HCT116 (cell line): ENCODE data around the gene TRPM1. TPM values are rescaled to one million over a fixed set of nuclear protein-coding genes. Genes with fewer than 3 reads are reported as not detected.

Experiments
- ATAC-seq: fragments of 200-7000 bp; cut with Tn5 transposase; 2 replicates; pipeline ENCODE4 v1.9.1; 2020; ENCODE audit warnings: mild to moderate bottlenecking, moderate library complexity
- BruUV-seq: library from RNA; stranded (reverse); fragments of 400-500 nt; replicated peaks from 2 replicates; lab custom pipeline; 2021; lab: Mats Ljungman, UMichigan
- CTCF ChIA-PET: fragments of 300-600 bp; sonication (Branson Sonifier 250); formaldehyde crosslinking; loops from one replicate; lab custom pipeline; 2021; ENCODE audit warnings: antibody characterized with exemption; lab: Charles Lee
- POLR2A ChIA-PET: fragments of 300-600, 350-600 bp; sonication (Branson Sonifier 250); formaldehyde crosslinking; loops from one replicate; lab custom pipeline; 2021; ENCODE audit warnings: antibody characterized with exemption; lab: Charles Lee
- RAD21 ChIA-PET, 2 experiments: fragments of 300-600 bp; sonication (Branson Sonifier 250); formaldehyde crosslinking; loops; one replicate each; lab custom pipeline; 2023; ENCODE audit warnings: low total read pairs in 2 of 2; ENCODE audit not compliant: uncharacterized antibody in 2 of 2, unreplicated experiment in 2 of 2, low non-redundant PET in 1 of 2; lab: Charles Lee
- DNase-seq: peaks from one replicate; pipeline ENCODE4 v3.0.0-alpha.2; 2010; ENCODE audit warnings: low read depth, low spot score
- H2AFZ ChIP-seq: fragments of 200-600 bp; shearing (Covaris generic), sonication (generic); 2 replicates; pipeline ENCODE4 v1.6.1; 2017; ENCODE audit warnings: low read depth, mixed run types, mixed read lengths, antibody characterized with exemption, low read length; ENCODE audit not compliant: poor library complexity, severe bottlenecking
- H3K27ac ChIP-seq: 2 replicates; pipeline ENCODE4 v1.5.1; 2012; ENCODE audit warnings: low read depth, low read length
- H3K27me3 ChIP-seq: fragments of 200-600 bp; sonication (generic); 2 replicates; pipeline ENCODE4 v1.6.1; 2016; ENCODE audit warnings: mixed run types, low read length, mixed read lengths; ENCODE audit not compliant: insufficient read depth
- H3K36me3 ChIP-seq, 2 experiments: fragments of 200-500 bp in 1 of 2; fragments of 200-600 bp in 1 of 2; sonication (Bioruptor generic) in 1 of 2; sonication (generic) in 1 of 2; 2 replicates each; pipeline versions ENCODE4 v1.5.1 to v1.6.1; 2014 to 2016; ENCODE audit warnings: low read length in 2 of 2, inconsistent platforms in 1 of 2, mixed read lengths in 1 of 2, mixed run types in 1 of 2; ENCODE audit not compliant: insufficient read depth in 2 of 2, control insufficient read depth in 1 of 2
- H3K4me1 ChIP-seq, 2 experiments: fragments of 200-600 bp in 1 of 2; sonication (generic) in 1 of 2; 2 replicates each; pipeline versions ENCODE4 v1.5.1 to v1.6.1; 2012 to 2017; ENCODE audit warnings: low read length in 2 of 2, inconsistent platforms in 1 of 2, mild to moderate bottlenecking in 1 of 2, mixed read lengths in 1 of 2, mixed run types in 1 of 2, moderate library complexity in 1 of 2; ENCODE audit not compliant: insufficient read depth in 2 of 2, control insufficient read depth in 1 of 2
- H3K4me2 ChIP-seq: fragments of 200-600 bp; sonication (generic); 2 replicates; pipeline ENCODE4 v1.6.1; 2017; ENCODE audit warnings: mixed run types, low read length, mixed read lengths
- H3K4me3 ChIP-seq, 2 experiments: fragments of 200-600 bp in 1 of 2; sonication (generic) in 1 of 2; replicated peaks in 1 of 2; 2 replicates each; pipeline ENCODE4 v1.5.1; 2011 to 2016; ENCODE audit warnings: low read length in 2 of 2, control low read depth in 1 of 2, low read depth in 1 of 2, mild to moderate bottlenecking in 1 of 2, mixed read lengths in 1 of 2, mixed run types in 1 of 2
- H3K79me2 ChIP-seq: fragments of 200-600 bp; sonication (generic); 2 replicates; pipeline ENCODE4 v1.6.1; 2017; ENCODE audit warnings: mild to moderate bottlenecking, mixed run types, low read length, moderate library complexity, mixed read lengths; ENCODE audit not compliant: insufficient read depth
- H3K9ac ChIP-seq: fragments of 200-600 bp; sonication (generic); 2 replicates; pipeline ENCODE4 v1.6.1; 2016; ENCODE audit warnings: low read length, mixed read lengths
- H3K9me2 ChIP-seq: fragments of 200-600 bp; sonication (generic), shearing (Covaris generic); 2 replicates; pipeline ENCODE4 v1.6.1; 2017; ENCODE audit warnings: mixed run types, mild to moderate bottlenecking, moderate library complexity; ENCODE audit not compliant: insufficient read depth
- H3K9me3 ChIP-seq, 2 experiments: fragments of 200-500 bp in 1 of 2; fragments of 200-600 bp in 1 of 2; sonication (Bioruptor generic) in 1 of 2; sonication (generic) in 1 of 2; 2 replicates each; pipeline ENCODE4 v1.6.1; 2014 to 2017; ENCODE audit warnings: low read length in 2 of 2, mixed read lengths in 2 of 2, inconsistent platforms in 1 of 2, low read depth in 1 of 2, mild to moderate bottlenecking in 1 of 2, mixed run types in 1 of 2, moderate library complexity in 1 of 2; ENCODE audit not compliant: control insufficient read depth in 1 of 2, insufficient read depth in 1 of 2
- H4K20me1 ChIP-seq: fragments of 200-600 bp; sonication (generic), shearing (Covaris generic); 2 replicates; pipeline ENCODE4 v1.6.1; 2017; ENCODE audit warnings: mixed run types, mild to moderate bottlenecking, moderate library complexity; ENCODE audit not compliant: insufficient read depth
- ELF1 ChIP-seq: IDR thresholded peaks from 2 replicates; pipeline ENCODE4 v1.6.1; 2012; ENCODE audit warnings: low read depth, borderline replicate concordance
- EZH2 ChIP-seq: fragments of 200-600 bp; sonication (generic); IDR thresholded peaks from 2 replicates; pipeline ENCODE4 v1.6.1; 2017; ENCODE audit warnings: antibody characterized with exemption, mixed run types
- EZH2phosphoT487 ChIP-seq: fragments of 200-600 bp; IDR thresholded peaks from 2 replicates; pipeline ENCODE4 v1.6.1; 2018; ENCODE audit warnings: antibody characterized with exemption, borderline replicate concordance
- JUND ChIP-seq: IDR thresholded peaks from 2 replicates; pipeline ENCODE4 v1.6.1; 2012
- MAX ChIP-seq: IDR thresholded peaks from 2 replicates; pipeline ENCODE4 v1.6.1; 2012
- RAD21 ChIP-seq: IDR thresholded peaks from 2 replicates; pipeline ENCODE4 v1.6.1; 2012; ENCODE audit warnings: low read depth, mild to moderate bottlenecking
- SP1 ChIP-seq: IDR thresholded peaks from 2 replicates; pipeline ENCODE4 v1.6.1; 2012; ENCODE audit warnings: low read depth
- ZFX ChIP-seq: fragments of 450-650 bp; IDR thresholded peaks from 2 replicates; pipeline ENCODE4 v1.6.1; 2017
- intact Hi-C: fragments of 100-400 bp; cut with micrococcal nuclease; formaldehyde crosslinking; loops from 2 replicates; pipeline ENCODE4 v1.10.0; 2022
- total RNA-seq: library from RNA; stranded (reverse); gene quantifications from one replicate; pipeline ENCODE4 v1.2.1, GENCODE V29; 2021; ENCODE audit not compliant: unreplicated experiment
- TF ChIP-seq, protein P1 (sequence below): IDR thresholded peaks from 2 replicates; pipeline ENCODE4 v1.6.1; 2012

Gene TRPM1
- total RNA-seq, 1 experiment from 2014 or later: not detected

- no peaks in the 10 kb centered on the region for H3K9me2 ChIP-seq
- peaks cover 3 to 30% of the 10 kb centered on the region in 2 experiments; a peak in 3 of 4 replicates for H3K4me1 ChIP-seq
- ChIA-PET POLR2A (no interaction called here), RAD21 (no interaction called here), CTCF (no interaction called here)
- H3K4me2 ChIP-seq: no peak overlapping the region
- H3K9me3 ChIP-seq: no peaks in the 10 kb centered on the region
- H4K20me1 ChIP-seq: no peaks in the 10 kb centered on the region
- TF ChIP-seq ELF1: no peak
- no peak for TF ChIP-seq SP1
- no peak overlapping the region for H3K9ac ChIP-seq
- no peak for DNase-seq
- no peak overlapping the region for H2AFZ ChIP-seq
- BruUV-seq: no TSS peak
- no peak overlapping the region; the same call in 1 of the 2 replicates for H3K27ac ChIP-seq
- no peak overlapping the region for H3K4me3 ChIP-seq
- H3K36me3 ChIP-seq: no peaks in the 10 kb centered on the region
- intact Hi-C loops: no loop called here
- no peak for ATAC-seq
- H3K79me2 ChIP-seq: no peaks in the 10 kb centered on the region
- H3K27me3 ChIP-seq: no peaks in the 10 kb centered on the region
Observed at GRCh38 chr15:31081588-31082250, 19.8 kb downstream of the TRPM1 start.

GRCh38 chr15:31081056-31081455 is 20.5 kb downstream of the TRPM1 start:
- POLR2A ChIA-PET: no interaction called here
- Histone ChIP-seq H3K9ac (no peak overlapping the region), H3K4me2 (peak overlapping the region; percentile 54), H4K20me1 (no peaks in the 10 kb centered on the region), H3K79me2 (no peaks in the 10 kb centered on the region), H3K4me1 (peaks cover 3 to 30% of the 10 kb centered on the region in 2 experiments; a peak in 3 of 4 replicates), H3K9me2 (no peaks in the 10 kb centered on the region), H3K4me3 (no peak overlapping the region), H2AFZ (peak overlapping the region; percentile 96), H3K9me3 (no peaks in the 10 kb centered on the region), H3K27me3 (no peaks in the 10 kb centered on the region), H3K27ac (no peak overlapping the region), H3K36me3 (no peaks in the 10 kb centered on the region)
- CTCF ChIA-PET: no interaction called here
- RAD21 ChIA-PET: no interaction called here
- no peak for ATAC-seq
- TF ChIP-seq MAX: no peak
- TF ChIP-seq, protein P1, sequence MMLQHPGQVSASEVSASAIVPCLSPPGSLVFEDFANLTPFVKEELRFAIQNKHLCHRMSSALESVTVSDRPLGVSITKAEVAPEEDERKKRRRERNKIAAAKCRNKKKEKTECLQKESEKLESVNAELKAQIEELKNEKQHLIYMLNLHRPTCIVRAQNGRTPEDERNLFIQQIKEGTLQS: no peak
- TF ChIP-seq ZFX: no peak
- no peak for TF ChIP-seq EZH2
- no peak for TF ChIP-seq JUND
- no peak for TF ChIP-seq EZH2phosphoT487
- no peak for TF ChIP-seq RAD21
- intact Hi-C loops: no loop called here
- BruUV-seq: no TSS peak
- DNase-seq: no peak
